Right ventricle myocardium inferior (tissue), 1 donor: ENCODE results near the gene ATAD2B. TPM values are rescaled to one million over a fixed set of nuclear protein-coding genes. Genes with fewer than 3 reads are reported as not detected.
"Not testable (repeated sequence)": the region's sequence is repeated elsewhere in the genome, so short reads cannot be mapped to it uniquely, and the experiment has no call there.

ENCODE experiments used
- ATAC-seq: fragments of 200-7000 bp; cut with Tn5 transposase; one replicate; pipeline ENCODE4 v1.9.1; 2020; ENCODE audit warnings: mild to moderate bottlenecking, moderate library complexity
- DNase-seq: peaks from one replicate; pipeline ENCODE4 v3.0.0; 2021; ENCODE audit errors: missing footprints
- intact Hi-C: fragments of 100-400 bp; cut with DNase I; formaldehyde crosslinking; loops from one replicate; pipeline ENCODE4 v1.11.0; 2022
- total RNA-seq: library from RNA; stranded (reverse); fragmentation: NEBNext Ultra II Directional; extraction: Animal tissue kit (Norgen Biotek cat#: 25700); gene quantifications from one replicate; pipeline ENCODE4 v1.2.1, GENCODE V29; 2021
- donor health status: DM: no; HTN: yes; CAD: no; lungs with severe emphysema.

The ATAD2B gene
- total RNA-seq, 1 donor from 2014 or later = 6.9 TPM

- ATAC-seq = no peak
- intact Hi-C loops = no loop called here
Measured at GRCh38 chr2:23767876-23768621, 158.9 kb downstream of the ATAD2B start.

GRCh38 chr2:23762141-23762540 is 164.8 kb downstream of the ATAD2B start:
- intact Hi-C loops = no loop called here
- ATAC-seq (no peak), DNase-seq (no peak)

More at GRCh38 chr2:23767876-23768621, 158.9 kb downstream of the ATAD2B start:
- no peak for DNase-seq

GRCh38 chr2:23761638-23762037 is 165.3 kb downstream of the ATAD2B start:
- intact Hi-C loops = no loop called here
- ATAC-seq = no peak
- DNase-seq = no peak

- DNase-seq (no peak), ATAC-seq (no peak)
- intact Hi-C loops = no loop called here
Measured at GRCh38 chr2:23760736-23761135, 166.2 kb downstream of the ATAD2B start.

GRCh38 chr2:23757686-23758433 is 169.1 kb downstream of the ATAD2B start:
- no peak for ATAC-seq
- intact Hi-C loops = loop anchor here (5.0 to 10.0 kb wide), 2 partner anchors 121 to 373 kb away; partner anchors contain the start of gene KLHL29
- no peak for DNase-seq

GRCh38 chr2:23756593-23757292 is 170.2 kb downstream of the ATAD2B start:
- DNase-seq (no peak), ATAC-seq (no peak)
- intact Hi-C loops = loop anchor here (5.0 to 10.0 kb wide), 2 partner anchors 119 to 372 kb away; partner anchors contain the start of gene KLHL29

GRCh38 chr2:23754970-23755369 is 172.0 kb downstream of the ATAD2B start:
- no peak for ATAC-seq
- intact Hi-C loops = loop anchor here (5.0 to 10.0 kb wide), 2 partner anchors 118 to 370 kb away; partner anchors contain the start of gene KLHL29
- no peak for DNase-seq

- DNase-seq (no peak), ATAC-seq (no peak)
- intact Hi-C loops = loop anchor here (10.0 kb wide), 1 partner anchor 369 kb away; the partner anchor contains the start of gene KLHL29
Measured at GRCh38 chr2:23753291-23754010, 173.5 kb downstream of the ATAD2B start.

GRCh38 chr2:23751747-23752265 is 175.1 kb downstream of the ATAD2B start:
- ATAC-seq = no peak
- intact Hi-C loops = loop anchor here (10.0 kb wide), 1 partner anchor 367 kb away; the partner anchor contains the start of gene KLHL29

GRCh38 chr2:23746141-23746863 is 180.6 kb downstream of the ATAD2B start:
- intact Hi-C loops = no loop called here
- DNase-seq = no peak
- no peak for ATAC-seq

More at GRCh38 chr2:23751747-23752265, 175.1 kb downstream of the ATAD2B start:
- no peak for DNase-seq

GRCh38 chr2:23745726-23746105 is 181.2 kb downstream of the ATAD2B start:
- intact Hi-C loops = no loop called here
- DNase-seq = no peak
- ATAC-seq = peak; percentile 96

GRCh38 chr2:23745068-23745725 is 181.7 kb downstream of the ATAD2B start:
- ATAC-seq = no peak
- intact Hi-C loops = no loop called here
- no peak for DNase-seq

GRCh38 chr2:23736783-23737182 is 190.1 kb downstream of the ATAD2B start:
- intact Hi-C loops = not testable (repeated sequence)

GRCh38 chr2:23734416-23734815 is 192.5 kb downstream of the ATAD2B start:
- ATAC-seq = no peak
- intact Hi-C loops = no loop called here
- no peak for DNase-seq

More at GRCh38 chr2:23736783-23737182, 190.1 kb downstream of the ATAD2B start:
- not testable (repeated sequence) for DNase-seq, ATAC-seq

GRCh38 chr2:23723029-23723428 is 203.9 kb downstream of the ATAD2B start:
- ATAC-seq, DNase-seq, intact Hi-C loops: not testable (repeated sequence)

GRCh38 chr2:23722255-23722654 is 204.7 kb downstream of the ATAD2B start:
- ATAC-seq (no peak), DNase-seq (no peak)
- intact Hi-C loops = no loop called here

- intact Hi-C loops = no loop called here
- DNase-seq (no peak), ATAC-seq (peak; percentile 13)
Measured at GRCh38 chr2:23721454-23721826, 205.5 kb downstream of the ATAD2B start.
